Upper lobe of right lung (tissue), 1 donor: Measurements from ENCODE around the gene SPAG16. TPM values are rescaled to one million over a fixed set of nuclear protein-coding genes. Genes with fewer than 3 reads are reported as not detected.

Experiments used
- ATAC-seq: fragments of 200-7000 bp; cut with Tn5 transposase; one replicate; pipeline ENCODE4 v1.9.1; 2020; ENCODE audit warnings: mild to moderate bottlenecking, moderate library complexity
- DNase-seq: peaks from one replicate; pipeline ENCODE4 v3.0.0-alpha.2; 2020
- H3K27ac ChIP-seq: fragments of 200-600 bp; one replicate; pipeline ENCODE4 v1.8.0; 2022
- H3K27me3 ChIP-seq: fragments of 200-600 bp; one replicate; pipeline ENCODE4 v1.8.0; 2022; ENCODE audit warnings: mild to moderate bottlenecking
- H3K36me3 ChIP-seq: fragments of 200-600 bp; one replicate; pipeline ENCODE4 v1.8.0; 2022
- H3K4me1 ChIP-seq: fragments of 200-600 bp; one replicate; pipeline ENCODE4 v1.8.0; 2022
- H3K4me3 ChIP-seq: fragments of 200-600 bp; one replicate; pipeline ENCODE4 v1.8.0; 2022; ENCODE audit warnings: mild to moderate bottlenecking
- H3K9me3 ChIP-seq: fragments of 200-600 bp; one replicate; pipeline ENCODE4 v1.8.0; 2022
- CTCF ChIP-seq: fragments of 200-600 bp; IDR thresholded peaks from one replicate; pipeline ENCODE4 v1.8.0; 2022; ENCODE audit warnings: antibody characterized with exemption
- intact Hi-C: fragments of 100-400 bp; cut with DNase I; formaldehyde crosslinking; loops from one replicate; pipeline ENCODE4 v1.11.0; 2022
- total RNA-seq: library from RNA; stranded (reverse); fragmentation: NEBNext Ultra II Directional; extraction: Animal tissue kit (Norgen Biotek cat#: 25700); gene quantifications from one replicate; pipeline ENCODE4 v1.2.1, GENCODE V29; 2021
- donor health status: DM: no; HTN: yes; CAD: no; lungs with severe emphysema.

Gene SPAG16
- total RNA-seq, 1 donor from 2014 or later = 11.6 TPM

GRCh38 chr2:213429516-213429915, 145.3 kb downstream of the SPAG16 start:
- no peak overlapping the region for H3K27ac ChIP-seq
- H3K4me1 ChIP-seq = no peaks in the 10 kb centered on the region
- DNase-seq (no peak), ATAC-seq (no peak)
- no peaks in the 10 kb centered on the region for H3K27me3 ChIP-seq
- H3K36me3 ChIP-seq = no peaks in the 10 kb centered on the region
- no peak for TF ChIP-seq CTCF
- no peaks in the 10 kb centered on the region for H3K9me3 ChIP-seq
- H3K4me3 ChIP-seq = no peak overlapping the region
- intact Hi-C loops = no loop called here

- H3K27ac ChIP-seq = no peak overlapping the region
- intact Hi-C loops = no loop called here
- no peak for TF ChIP-seq CTCF
- no peaks in the 10 kb centered on the region for H3K27me3 ChIP-seq
- H3K36me3 ChIP-seq = no peaks in the 10 kb centered on the region
- ATAC-seq (no peak), DNase-seq (no peak)
- no peaks in the 10 kb centered on the region for H3K9me3 ChIP-seq
- no peaks in the 10 kb centered on the region for H3K4me1 ChIP-seq
- H3K4me3 ChIP-seq = no peak overlapping the region
Measured at GRCh38 chr2:213443921-213444320, 159.7 kb downstream of the SPAG16 start.

DNA sequence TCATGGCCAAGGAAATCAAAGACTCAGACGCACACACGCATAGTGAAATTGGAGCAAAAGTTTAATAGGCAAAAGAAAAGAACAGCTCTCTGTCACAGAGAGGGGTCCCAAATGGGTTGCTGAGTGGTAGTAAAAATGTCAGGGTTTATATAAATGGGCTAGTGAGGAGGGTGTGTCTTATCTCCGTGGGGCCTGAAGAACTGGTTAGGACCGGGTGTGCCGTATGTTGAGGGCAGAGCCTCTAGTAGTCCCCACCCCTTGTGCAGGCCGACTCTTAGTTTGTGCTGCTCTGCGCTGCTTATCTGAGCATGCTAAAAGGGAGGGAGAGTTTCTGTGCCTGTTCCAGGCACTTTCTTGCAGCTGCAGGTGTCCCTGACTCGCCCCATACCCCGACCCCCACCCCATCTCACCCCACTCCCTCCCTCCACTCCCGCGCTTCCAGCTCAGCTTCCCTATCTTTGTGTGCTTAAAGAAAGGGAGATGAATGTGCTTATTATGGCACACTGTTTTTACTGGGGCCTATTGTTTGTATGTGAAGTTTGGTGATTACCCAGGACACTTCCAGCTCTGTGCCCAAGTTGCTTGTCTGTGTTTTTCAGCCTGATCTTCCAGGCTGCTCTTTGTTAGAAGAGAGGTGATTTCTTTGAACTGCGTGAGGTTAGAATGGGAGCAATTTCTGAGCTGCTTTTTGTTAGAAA, 167.4 kb downstream of the SPAG16 start:
- no peaks in the 10 kb centered on the region for H3K4me1 ChIP-seq
- H3K36me3 ChIP-seq = no peaks in the 10 kb centered on the region
- no peak overlapping the region for H3K27ac ChIP-seq
- ATAC-seq (peak; percentile 79), DNase-seq (no peak)
- H3K9me3 ChIP-seq = no peaks in the 10 kb centered on the region
- TF ChIP-seq CTCF = no peak
- H3K27me3 ChIP-seq = no peaks in the 10 kb centered on the region
- intact Hi-C loops = no loop called here
- H3K4me3 ChIP-seq = no peak overlapping the region

DNA sequence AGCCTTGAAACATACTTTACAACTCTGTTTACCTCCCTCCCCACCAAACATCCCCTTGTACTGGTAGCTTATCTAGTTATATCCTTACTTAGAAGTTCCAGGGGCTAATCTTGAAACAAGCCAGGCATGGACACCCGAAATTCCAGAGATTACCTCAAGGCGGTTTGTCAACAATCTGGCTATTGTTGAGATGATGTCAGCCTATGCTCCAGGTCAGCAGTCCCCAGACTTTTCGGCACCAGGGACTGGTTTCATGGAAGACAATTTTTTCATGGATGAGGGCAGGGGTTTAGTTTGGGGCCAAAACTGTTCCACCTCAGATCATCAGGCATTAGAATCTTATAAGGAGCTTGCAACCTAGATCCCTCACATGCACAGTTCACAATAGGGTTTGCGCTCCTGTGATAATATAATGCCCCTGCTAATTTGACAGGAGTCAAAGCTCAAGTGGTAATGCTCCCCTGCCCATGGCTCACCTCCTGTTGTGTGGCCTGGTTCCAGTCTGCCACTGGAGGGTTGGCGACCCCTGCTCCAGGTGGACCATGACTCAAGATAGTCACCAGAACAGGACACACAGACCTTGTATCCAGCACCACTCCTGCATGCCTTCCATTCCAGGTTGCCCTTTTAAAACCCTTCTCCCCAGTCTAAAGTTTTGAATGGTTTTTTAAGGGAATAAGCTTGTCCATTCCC, 171.2 kb downstream of the SPAG16 start:
- Histone ChIP-seq H3K9me3 (no peaks in the 10 kb centered on the region), H3K27me3 (no peaks in the 10 kb centered on the region), H3K4me3 (no peak overlapping the region), H3K27ac (no peak overlapping the region), H3K4me1 (no peaks in the 10 kb centered on the region), H3K36me3 (no peaks in the 10 kb centered on the region)
- intact Hi-C loops = no loop called here
- peak; percentile 17 for ATAC-seq
- TF ChIP-seq CTCF = no peak
- DNase-seq = no peak

GRCh38 chr2:213475433-213475832, 191.2 kb downstream of the SPAG16 start:
- Histone ChIP-seq H3K27ac (no peak overlapping the region), H3K36me3 (no peaks in the 10 kb centered on the region), H3K4me1 (no peaks in the 10 kb centered on the region), H3K4me3 (no peak overlapping the region), H3K9me3 (peaks cover 16% of the 10 kb centered on the region), H3K27me3 (no peaks in the 10 kb centered on the region)
- ATAC-seq = no peak
- no peak for DNase-seq
- intact Hi-C loops = no loop called here
- TF ChIP-seq CTCF = no peak
